ENCODE results near the gene CAPN12. TPM values are rescaled to one million over a fixed set of nuclear protein-coding genes. Genes with fewer than 3 reads are reported as not detected.

Gene CAPN12
- not detected in 2 replicates for total RNA-seq

GRCh38 chr19:38744298-38744681 lies at the start of gene CAPN12:
Gene CAPN12 (minus strand): TSS chr19:38744474. CDS start chr19:38744165, 309 bp downstream.

GRCh38 chr19:38788478-38789243 lies 44.4 kb upstream of the CAPN12 start, which contains the start of gene LGALS7B:
Gene LGALS7B (plus strand): TSS chr19:38789200. CDS start chr19:38789227, 27 bp downstream.

GRCh38 chr19:38773469-38774177 lies 29.3 kb upstream of the CAPN12 start, which contains the start of gene LGALS7:
Gene LGALS7 (minus strand): TSS chr19:38773517. CDS start chr19:38773492, 25 bp downstream.

Other genes with a start within 250 kb of the CAPN12 start
- gene MAP4K1, start 126.5 kb downstream of the CAPN12 start, total RNA-seq: under 0.01 and 0.37 TPM in 2 replicates
- 307 and 373 TPM in 2 replicates for gene EIF3K, start 125.3 kb downstream of the CAPN12 start, total RNA-seq
- 88.2 and 140 TPM in 2 replicates for gene ACTN4, start 96.8 kb downstream of the CAPN12 start, total RNA-seq
- not detected in 2 replicates for gene LGALS7, start 29.0 kb upstream of the CAPN12 start, total RNA-seq
- 0.28 and 1.0 TPM in 2 replicates for gene LGALS7B, start 44.7 kb upstream of the CAPN12 start, total RNA-seq
- gene LGALS4, start 68.5 kb upstream of the CAPN12 start, total RNA-seq: 0.14 TPM in 1 of 2 replicates, not detected in the other
- gene ECH1, start 87.3 kb upstream of the CAPN12 start, total RNA-seq: 19.6 and 28.3 TPM in 2 replicates
- 205 and 212 TPM in 2 replicates for gene HNRNPL, start 105.5 kb upstream of the CAPN12 start, total RNA-seq
- gene RINL, start 133.8 kb upstream of the CAPN12 start, total RNA-seq: 2.0 and 2.3 TPM in 2 replicates
- gene SIRT2, start 155.1 kb upstream of the CAPN12 start, total RNA-seq: 41.7 and 45.1 TPM in 2 replicates
- gene NFKBIB, start 155.5 kb upstream of the CAPN12 start, total RNA-seq: 7.5 and 8.9 TPM in 2 replicates
- gene CCER2, start 167.7 kb upstream of the CAPN12 start, total RNA-seq: not detected in 2 replicates
- 5.7 and 9.0 TPM in 2 replicates for gene SARS2, start 186.3 kb upstream of the CAPN12 start, total RNA-seq
- gene MRPS12, start 186.5 kb upstream of the CAPN12 start, total RNA-seq: 32.3 and 32.5 TPM in 2 replicates
- 11.9 and 22.3 TPM in 2 replicates for gene FBXO17, start 231.3 kb upstream of the CAPN12 start, total RNA-seq

Data from smooth muscle cell of bladder (primary cell).